Astrocyte of the spinal cord (primary cell): ENCODE data around the gene AIP.

Experiments
- DNase-seq: peaks from one replicate; pipeline ENCODE4 v3.0.0; 2011; ENCODE audit warnings: low read depth, low spot score
- H3K4me3 ChIP-seq: 2 replicates; pipeline ENCODE4 v1.5.1; 2011; ENCODE audit warnings: low read depth, mild to moderate bottlenecking, low read length, moderate library complexity
- in situ Hi-C: cut with HindIII; loops from 2 replicates; pipeline ENCODE4 v1.10.0; 2017; ENCODE audit warnings: low sequenced_read_pairs
- TF ChIP-seq, protein P1 (sequence below): IDR thresholded peaks from 2 replicates; pipeline ENCODE4 v1.5.1; 2012; ENCODE audit warnings: low read depth, mild to moderate bottlenecking, low read length, inconsistent platforms

Gene AIP

GRCh38 chr11:67456068-67456705 is 26.6 kb upstream of the AIP start:
- in situ Hi-C loops = no loop called here
- no peak overlapping the region for H3K4me3 ChIP-seq
- TF ChIP-seq, protein P1, sequence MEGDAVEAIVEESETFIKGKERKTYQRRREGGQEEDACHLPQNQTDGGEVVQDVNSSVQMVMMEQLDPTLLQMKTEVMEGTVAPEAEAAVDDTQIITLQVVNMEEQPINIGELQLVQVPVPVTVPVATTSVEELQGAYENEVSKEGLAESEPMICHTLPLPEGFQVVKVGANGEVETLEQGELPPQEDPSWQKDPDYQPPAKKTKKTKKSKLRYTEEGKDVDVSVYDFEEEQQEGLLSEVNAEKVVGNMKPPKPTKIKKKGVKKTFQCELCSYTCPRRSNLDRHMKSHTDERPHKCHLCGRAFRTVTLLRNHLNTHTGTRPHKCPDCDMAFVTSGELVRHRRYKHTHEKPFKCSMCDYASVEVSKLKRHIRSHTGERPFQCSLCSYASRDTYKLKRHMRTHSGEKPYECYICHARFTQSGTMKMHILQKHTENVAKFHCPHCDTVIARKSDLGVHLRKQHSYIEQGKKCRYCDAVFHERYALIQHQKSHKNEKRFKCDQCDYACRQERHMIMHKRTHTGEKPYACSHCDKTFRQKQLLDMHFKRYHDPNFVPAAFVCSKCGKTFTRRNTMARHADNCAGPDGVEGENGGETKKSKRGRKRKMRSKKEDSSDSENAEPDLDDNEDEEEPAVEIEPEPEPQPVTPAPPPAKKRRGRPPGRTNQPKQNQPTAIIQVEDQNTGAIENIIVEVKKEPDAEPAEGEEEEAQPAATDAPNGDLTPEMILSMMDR = no peak
- DNase-seq = no peak

DNA sequence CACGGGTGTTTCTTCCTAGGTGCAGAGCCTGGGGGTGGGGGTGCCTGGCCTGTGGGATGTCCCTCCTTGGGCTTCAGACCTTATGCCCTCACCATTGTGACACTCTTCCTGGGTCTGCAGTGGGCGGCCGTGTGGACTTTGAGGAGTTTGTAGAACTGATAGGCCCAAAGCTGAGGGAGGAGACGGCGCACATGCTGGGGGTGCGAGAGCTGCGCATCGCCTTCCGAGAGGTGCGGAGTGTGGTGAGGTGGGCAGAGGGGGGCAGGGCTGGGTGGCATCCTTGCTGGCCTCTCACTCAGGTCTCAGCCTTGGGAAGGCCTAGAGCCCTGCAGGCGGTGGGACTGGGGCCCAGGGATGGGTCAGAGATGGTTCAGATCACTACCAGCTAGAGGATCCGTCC is 25.4 kb upstream of the AIP start:
- in situ Hi-C loops = no loop called here
- TF ChIP-seq, protein P1 = no peak

GRCh38 chr11:67458266-67458665 is 24.6 kb upstream of the AIP start:
- no peak overlapping the region for H3K4me3 ChIP-seq
- DNase-seq = no peak
- TF ChIP-seq, protein P1 = no peak
- in situ Hi-C loops = no loop called here

More for the DNA sequence above, 25.4 kb upstream of the AIP start:
- DNase-seq = no peak
- no peak overlapping the region for H3K4me3 ChIP-seq

GRCh38 chr11:67463186-67463585 is 19.6 kb upstream of the AIP start:
- H3K4me3 ChIP-seq = no peak overlapping the region
- in situ Hi-C loops = no loop called here
- DNase-seq = no peak
- TF ChIP-seq, protein P1 = no peak

GRCh38 chr11:67463680-67464410 is 19.0 kb upstream of the AIP start:
- TF ChIP-seq, protein P1 = no peak
- DNase-seq = no peak
- H3K4me3 ChIP-seq = peak overlapping the region; percentile 67
- in situ Hi-C loops = no loop called here

- TF ChIP-seq, protein P1 = no peak
- in situ Hi-C loops = no loop called here
- DNase-seq = peak; percentile 71
- H3K4me3 ChIP-seq = peak overlapping the region; percentile 67
These were observed 18.2 kb upstream of the AIP start for GRCh38 chr11:67464411-67465188.
